Ovary (tissue), 9 donors: ENCODE results near the gene MCM6. TPM values are rescaled to one million over a fixed set of nuclear protein-coding genes. Genes with fewer than 3 reads are reported as not detected.

Experiments
- DNase-seq, 5 donors: peaks; one replicate each; pipeline ENCODE4 v3.0.0-alpha.2; 2019 to 2020
- H3K27ac ChIP-seq, 2 donors: fragments of 200-600 bp; one replicate each; pipeline versions ENCODE4 v1.5.1 to v1.8.0; 2019 to 2022
- H3K27me3 ChIP-seq: fragments of 200-600 bp; one replicate; pipeline ENCODE4 v1.8.0; 2022
- H3K36me3 ChIP-seq: fragments of 200-600 bp; sonication (generic); one replicate; pipeline ENCODE4 v1.5.1; 2019
- H3K4me1 ChIP-seq: one replicate; pipeline ENCODE4 v1.8.1; 2013; ENCODE audit warnings: mild to moderate bottlenecking, moderate library complexity; ENCODE audit not compliant: insufficient read depth
- H3K4me3 ChIP-seq: fragments of 200-600 bp; sonication (generic); one replicate; pipeline ENCODE4 v1.5.1; 2017
- H3K9me3 ChIP-seq, 2 donors: fragments of 200-600 bp in 1 of 2; sonication (generic) in 1 of 2; one replicate each; pipeline versions ENCODE4 v1.5.1 to v1.8.1; 2013 to 2019; ENCODE audit warnings: mild to moderate bottlenecking in 1 of 2, moderate library complexity in 1 of 2
- EP300 ChIP-seq: sonication (generic); formaldehyde crosslinking; IDR thresholded peaks from one replicate; pipeline ENCODE4 v1.6.1; 2017; ENCODE audit warnings: antibody characterized with exemption
- POLR2A ChIP-seq: fragments of 450-650 bp; IDR thresholded peaks from one replicate; pipeline ENCODE4 v1.6.1; 2017; ENCODE audit warnings: antibody characterized with exemption, mild to moderate bottlenecking, moderate library complexity
- WGBS, 3 donors: extraction: QIAGEN DNeasy Blood & Tissue Kit in 1 of 3; methylation state at CpG; one replicate each; pipeline versions ENCODE4 v1.1.5 to v1.1.7; 2013 to 2017; 5-methylcytosine and 5-hydroxymethylcytosine counted together
- intact Hi-C, 4 donors: fragments of 100-400 bp; cut with DNase I; formaldehyde crosslinking; loops; one replicate each; pipeline versions ENCODE4 v1.11.0 to v1.15.1; 2022 to 2023
- polyA plus RNA-seq, 2 donors: library from polyadenylated mRNA; stranded (reverse); fragments of 200-250 nt in 1 of 2; fragments of 350-450 nt in 1 of 2; fragmentation: Illumina TruSeq in 1 of 2; extraction: RNeasy Lipid Tissue Mini Kit (QIAGEN cat#74804) in 1 of 2; gene quantifications; one replicate each; pipeline ENCODE4 v1.2.3, GENCODE V29; 2013 to 2014
- small RNA-seq: library from RNA; depleted of rRNA; stranded (forward); fragments of <200 nt; gene quantifications from one replicate; pipeline ENCODE3, GENCODE V24; 2016
- total RNA-seq, 7 donors: library from RNA; depleted of rRNA in 2 of 7; stranded (reverse); fragments of >200 nt in 2 of 7; fragmentation: NEBNext Ultra II Directional in 3 of 7; extraction: Animal tissue kit (Norgen Biotek cat#: 25700) in 3 of 7; gene quantifications; one replicate each; pipeline versions ENCODE4 v1.1.0 to v1.2.4, GENCODE V29; 2016 to 2023
- TF ChIP-seq, protein P1 (sequence below), 3 donors: fragments of 450-650 bp in 2 of 3; fragments of 200-600 bp in 1 of 3; IDR thresholded peaks; one replicate each; pipeline versions ENCODE4 v1.5.1 to v1.8.0; 2016 to 2022; ENCODE audit warnings: antibody characterized with exemption in 3 of 3, mild to moderate bottlenecking in 1 of 3
- donor health status: DM: no; HTN: no; CAD: no; lungs with moderate emphysema.
- donor health status: DM: no; HTN: no; CAD: no.
- donor health status: Bipolar disorder and iron deficiency.
- donor health status: DM: yes; HTN: yes; CAD: no.
- donor health status: DM: no; HTN: no; CAD: no.
- donor health status: DM: yes; HTN: yes; CAD: no.

Gene MCM6
- total and polyA plus RNA-seq, 9 donors: 7.2 to 20.1 (median 15.4) TPM

DNA sequence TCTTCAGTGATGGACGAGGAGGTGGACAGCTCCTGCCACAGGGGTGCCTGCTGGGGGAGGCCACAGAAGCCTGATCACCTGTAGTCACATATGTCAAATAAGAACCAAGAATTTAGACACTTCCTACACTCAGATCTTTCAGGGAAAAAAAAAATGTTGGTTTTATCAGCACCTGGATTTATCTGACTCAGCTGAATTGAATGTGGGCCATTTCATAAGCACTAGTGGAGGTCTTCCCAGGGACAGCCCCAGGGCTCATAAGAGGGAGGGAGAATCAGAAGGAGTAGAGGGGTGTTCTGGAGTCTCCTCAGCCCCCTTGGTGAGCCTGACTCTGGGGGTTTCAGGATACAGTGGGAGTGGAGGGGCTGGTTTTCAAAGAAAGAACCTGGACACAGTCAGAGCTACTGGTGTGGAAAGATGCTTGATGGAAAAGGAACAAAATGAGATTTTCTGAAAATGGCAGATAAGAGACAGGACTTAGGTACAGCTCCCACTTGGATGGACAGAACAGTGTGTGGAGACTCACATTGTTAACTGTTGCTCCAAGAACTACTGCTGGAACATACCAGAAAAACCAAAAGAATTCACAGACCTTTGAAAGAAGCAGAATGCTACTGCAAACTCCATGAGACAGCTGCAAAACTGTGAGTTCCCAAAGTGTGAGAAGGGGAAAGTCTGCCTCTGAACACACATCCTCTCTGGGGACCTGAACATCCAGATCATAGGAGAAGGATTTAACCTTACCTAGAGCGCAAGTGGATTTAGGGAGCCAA, 84.6 kb downstream of the MCM6 start:
- Histone ChIP-seq H3K27me3 (no peaks in the 10 kb centered on the region), H3K4me3 (no peak overlapping the region), H3K4me1 (no peaks in the 10 kb centered on the region), H3K27ac (no peak overlapping the region), H3K9me3 (no peaks in the 10 kb centered on the region), H3K36me3 (no peaks in the 10 kb centered on the region)
- intact Hi-C loops: no loop called here
- TF ChIP-seq, protein P1, sequence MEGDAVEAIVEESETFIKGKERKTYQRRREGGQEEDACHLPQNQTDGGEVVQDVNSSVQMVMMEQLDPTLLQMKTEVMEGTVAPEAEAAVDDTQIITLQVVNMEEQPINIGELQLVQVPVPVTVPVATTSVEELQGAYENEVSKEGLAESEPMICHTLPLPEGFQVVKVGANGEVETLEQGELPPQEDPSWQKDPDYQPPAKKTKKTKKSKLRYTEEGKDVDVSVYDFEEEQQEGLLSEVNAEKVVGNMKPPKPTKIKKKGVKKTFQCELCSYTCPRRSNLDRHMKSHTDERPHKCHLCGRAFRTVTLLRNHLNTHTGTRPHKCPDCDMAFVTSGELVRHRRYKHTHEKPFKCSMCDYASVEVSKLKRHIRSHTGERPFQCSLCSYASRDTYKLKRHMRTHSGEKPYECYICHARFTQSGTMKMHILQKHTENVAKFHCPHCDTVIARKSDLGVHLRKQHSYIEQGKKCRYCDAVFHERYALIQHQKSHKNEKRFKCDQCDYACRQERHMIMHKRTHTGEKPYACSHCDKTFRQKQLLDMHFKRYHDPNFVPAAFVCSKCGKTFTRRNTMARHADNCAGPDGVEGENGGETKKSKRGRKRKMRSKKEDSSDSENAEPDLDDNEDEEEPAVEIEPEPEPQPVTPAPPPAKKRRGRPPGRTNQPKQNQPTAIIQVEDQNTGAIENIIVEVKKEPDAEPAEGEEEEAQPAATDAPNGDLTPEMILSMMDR (IDR thresholded peaks at IDR 0.05): no peak
- TF ChIP-seq EP300 (no peak), POLR2A (no peak)
- DNase-seq: no peak
- 78 to 94% (median 93%) methylated on average over 2 of the region's 2 CpGs for WGBS, 3 donors

DNA sequence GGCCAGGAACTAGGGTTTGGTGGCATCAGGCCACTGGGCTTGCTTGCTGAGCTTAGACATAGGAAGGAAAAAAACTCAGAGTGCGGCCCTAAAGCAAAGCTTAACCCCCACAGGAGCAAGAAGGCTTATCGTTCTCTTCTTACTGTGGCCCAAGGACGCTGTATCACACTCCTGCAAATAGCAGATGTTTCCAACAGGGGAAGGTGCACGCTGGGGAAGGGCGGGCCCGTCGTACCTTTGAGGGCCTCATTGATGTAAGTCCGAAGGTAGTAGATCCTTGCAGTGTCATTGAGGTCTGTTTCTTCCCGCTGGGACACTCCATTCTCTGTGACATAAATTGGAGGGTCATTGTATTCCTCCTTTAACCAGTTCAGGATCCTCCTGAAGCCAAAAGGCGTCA, 85.8 kb downstream of the MCM6 start:
- intact Hi-C loops: no loop called here
- Histone ChIP-seq H3K9me3 (no peaks in the 10 kb centered on the region), H3K4me1 (no peaks in the 10 kb centered on the region), H3K36me3 (no peaks in the 10 kb centered on the region), H3K27me3 (no peaks in the 10 kb centered on the region), H3K27ac (no peak overlapping the region), H3K4me3 (no peak overlapping the region)
- TF ChIP-seq EP300 (no peak), POLR2A (no peak)
- TF ChIP-seq, protein P1 (IDR thresholded peaks at IDR 0.05): no peak
- DNase-seq: no peak
- WGBS, 3 donors: 89 to 91% (median 90%) methylated on average over 10 of the region's 10 CpGs

Small RNA genes within 50 kb of the gene (small RNA-seq; reads per million reads assigned to genes)
- gene RF00019: not detected

Other genes starting within 250 kb of the MCM6 start
- gene UBXN4, start 134.6 kb downstream of the MCM6 start, total RNA-seq: 100 to 1,000 TPM in 1 of 7 donors, 10 to 100 TPM in 6; 56.8 to 101 (median 87.5) TPM
- gene UBXN4, start 134.6 kb downstream of the MCM6 start, polyA plus RNA-seq: 10 to 100 TPM; 46.6 to 82.0 TPM
- gene LCT, start 39.3 kb downstream of the MCM6 start, total RNA-seq: under 1 TPM in 1 of 7 donors, not detected in 6; 0.12 TPM
- not detected for gene LCT, start 39.3 kb downstream of the MCM6 start, polyA plus RNA-seq
- gene DARS1, start 109.2 kb upstream of the MCM6 start, total RNA-seq: 10 to 100 TPM; 58.9 to 79.5 (median 69.7) TPM
- gene DARS1, start 109.2 kb upstream of the MCM6 start, polyA plus RNA-seq: 10 to 100 TPM; 55.2 to 70.7 TPM
- gene CXCR4, start 241.7 kb upstream of the MCM6 start, total RNA-seq: 10 to 100 TPM in 2 of 7 donors, 1 to 10 TPM in 5; 2.7 to 20.2 (median 6.2) TPM
- 10 to 100 TPM in 1 of 2 donors, 1 to 10 TPM in 1; 8.9 to 33.0 TPM for gene CXCR4, start 241.7 kb upstream of the MCM6 start, polyA plus RNA-seq